Heart right ventricle (tissue), 16 donors: ENCODE results near the gene PSMA6. TPM values are rescaled to one million over a fixed set of nuclear protein-coding genes. Genes with fewer than 3 reads are reported as not detected.
"Not testable (repeated sequence)": the region's sequence is repeated elsewhere in the genome, so short reads cannot be mapped to it uniquely, and the experiment has no call there.

Experiments
- ATAC-seq, 8 donors: fragments of 200-7000 bp; cut with Tn5 transposase; one replicate each; pipeline ENCODE4 v1.9.1; 2020; ENCODE audit warnings: mild to moderate bottlenecking in 8 of 8, moderate library complexity in 8 of 8, moderate number of reproducible peaks in 1 of 8
- DNase-seq, 2 donors: peaks; one replicate each; pipeline ENCODE4 v3.0.0-alpha.2; 2020
- H3K27ac ChIP-seq, 10 donors: fragments of 200-600 bp; sonication (generic) in 2 of 10; one replicate each; pipeline versions ENCODE4 v1.5.0 to v1.8.0; 2020 to 2022; ENCODE audit warnings: mild to moderate bottlenecking in 3 of 10
- H3K27me3 ChIP-seq, 7 donors: fragments of 200-600 bp; one replicate each; pipeline ENCODE4 v1.8.0; 2021 to 2022; ENCODE audit warnings: mild to moderate bottlenecking in 2 of 7
- H3K36me3 ChIP-seq, 9 donors: fragments of 200-600 bp; sonication (generic) in 1 of 9; one replicate each; pipeline versions ENCODE4 v1.5.0 to v1.8.0; 2020 to 2022; ENCODE audit warnings: mild to moderate bottlenecking in 2 of 9
- H3K4me1 ChIP-seq, 9 donors: fragments of 200-600 bp; sonication (generic) in 1 of 9; one replicate each; pipeline versions ENCODE4 v1.5.0 to v1.8.0; 2020 to 2022; ENCODE audit warnings: mild to moderate bottlenecking in 4 of 9
- H3K4me3 ChIP-seq, 10 donors: fragments of 200-600 bp; sonication (generic) in 2 of 10; one replicate each; pipeline versions ENCODE4 v1.5.0 to v1.8.0; 2020 to 2022; ENCODE audit warnings: mild to moderate bottlenecking in 7 of 10, moderate library complexity in 2 of 10
- H3K9me3 ChIP-seq, 11 donors: fragments of 200-600 bp in 10 of 11; sonication (generic) in 2 of 11; one replicate each; pipeline versions ENCODE4 v1.5.0 to v1.8.0; 2013 to 2022; ENCODE audit warnings: mild to moderate bottlenecking in 2 of 11, control low read depth in 1 of 11, moderate library complexity in 1 of 11
- WGBS, 2 donors: extraction: QIAGEN DNeasy Blood & Tissue Kit; methylation state at CpG; one replicate each; pipeline ENCODE4 v1.1.7; 2013; ENCODE audit warnings: inconsistent platforms in 1 of 2; 5-methylcytosine and 5-hydroxymethylcytosine counted together
- intact Hi-C, 10 donors: fragments of 100-400 bp; cut with DNase I; formaldehyde crosslinking; loops; one replicate each; pipeline versions ENCODE4 v1.11.1 to v1.14.2; 2022
- polyA plus RNA-seq, 2 donors: library from polyadenylated mRNA; stranded (reverse); fragments of 200-250 nt; gene quantifications; one replicate each; pipeline ENCODE4 v1.2.3, GENCODE V29; 2013
- total RNA-seq, 10 donors: library from RNA; stranded (reverse); fragmentation: NEBNext Ultra II Directional in 3 of 10; extraction: Animal tissue kit (Norgen Biotek cat#: 25700) in 3 of 10; gene quantifications; one replicate each; pipeline versions ENCODE4 v1.2.1 to v1.2.4, GENCODE V29; 2021 to 2023
- TF ChIP-seq, protein P1 (sequence below), 9 donors: fragments of 200-600 bp; sonication (generic) in 2 of 9; IDR thresholded peaks; one replicate each; pipeline versions ENCODE4 v1.5.0 to v1.8.0; 2021 to 2022; ENCODE audit warnings: antibody characterized with exemption in 9 of 9, mild to moderate bottlenecking in 5 of 9, moderate library complexity in 1 of 9
- donor health status: Arrhythmogenic right ventricular cardiomyopathy.
- donor health status: ischemic (EF 13 %, LVEDD 7.1; RV severe dilation, severe dysfunction).
- donor health status: healthy with polysubstance abuse.
- donor health status: DM: no; HTN: yes; CAD: no.
- donor health status: DM: no; HTN: no; CAD: no.
- donor health status: ischemic (EF 25% LVEDD 6.9; RV normal size, moderate dysfunction).
- donor health status: ischemic (EF 25% LVEDD 5.7; RV mildly dilated, moderate dysfunction).
- donor health status: healthy.
- donor health status: DM: yes; HTN: yes; CAD: no.
- donor health status: Ischemic cardiomyopathy.
- donor health status: ischemic (EF 35%, LVEDD 5.7; RV mildly dilated, moderate dysfunction).
- donor health status: nonischemic (EF 11% LVEDD 7.7; RV severe dilation, severe dysfunction).
- donor health status: DM: yes; HTN: yes; CAD: no.
- donor health status: PGD.
- donor health status: ischemic (EF 29% LVEDD 5.4; RV normal size, mild dysfunction).
- donor health status: nonischemic (EF 23%, LVEDD 6.1; RV moderate dilation, normal function).

The PSMA6 gene
- total and polyA plus RNA-seq, 12 donors = 92.3 to 233 (median 166) TPM

DNA sequence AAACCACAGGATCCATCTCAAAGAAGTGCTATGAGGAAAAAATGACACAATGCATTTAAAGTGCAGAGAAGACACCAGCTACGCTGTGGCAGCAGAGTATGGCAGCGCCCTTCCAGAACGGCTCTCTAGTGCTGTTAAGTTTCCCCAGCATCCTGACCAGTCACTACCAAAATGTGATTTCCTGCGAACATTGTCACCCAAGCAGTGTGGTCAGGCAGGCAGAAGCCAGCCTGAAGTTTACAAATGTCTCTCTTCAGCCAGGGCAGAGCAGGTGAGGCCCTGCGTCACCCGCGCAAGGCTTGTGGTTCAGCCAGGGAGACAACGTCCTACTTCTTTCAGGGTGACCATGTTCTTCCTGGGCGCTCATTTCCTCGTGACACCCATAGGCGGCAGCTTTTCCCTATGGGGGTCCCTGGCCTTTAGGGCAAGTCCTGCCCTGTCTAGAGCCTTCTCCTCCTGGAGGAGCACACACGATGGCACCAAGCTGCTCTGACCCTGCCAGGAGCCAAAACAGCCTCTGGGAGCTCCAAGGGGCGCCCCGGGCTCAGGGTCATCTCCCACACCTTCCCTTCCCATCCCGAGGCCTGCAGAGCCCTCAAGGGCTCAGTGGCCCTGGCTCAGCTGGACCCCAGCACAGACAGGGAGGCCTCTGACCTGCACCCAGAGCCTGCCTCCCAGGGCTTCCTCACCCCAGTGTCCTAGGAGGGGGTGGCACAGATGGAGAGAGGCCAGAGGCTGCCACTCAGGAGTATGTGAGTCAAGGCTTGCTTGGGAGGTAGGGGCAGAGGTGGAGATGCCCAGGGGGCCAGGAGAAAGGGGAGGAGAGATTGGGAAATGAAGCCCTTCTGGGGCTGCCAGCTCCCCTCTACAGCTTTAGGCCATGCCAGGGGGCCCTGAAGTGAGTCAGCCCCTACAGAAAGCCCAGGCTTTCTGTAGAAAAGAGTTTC, 41.9 kb downstream of the PSMA6 start:
- intact Hi-C loops = loop anchor here in 1 of 10 donors (5.0 kb wide), 1 partner anchor 37 kb away; no protein-coding TSS in a partner anchor
- H3K9me3 ChIP-seq = no peaks in the 10 kb centered on the region
- 87 to 89% methylated on average over 15 of the region's 15 CpGs for WGBS, 2 donors
- no peaks in the 10 kb centered on the region for H3K36me3 ChIP-seq
- TF ChIP-seq, protein P1, sequence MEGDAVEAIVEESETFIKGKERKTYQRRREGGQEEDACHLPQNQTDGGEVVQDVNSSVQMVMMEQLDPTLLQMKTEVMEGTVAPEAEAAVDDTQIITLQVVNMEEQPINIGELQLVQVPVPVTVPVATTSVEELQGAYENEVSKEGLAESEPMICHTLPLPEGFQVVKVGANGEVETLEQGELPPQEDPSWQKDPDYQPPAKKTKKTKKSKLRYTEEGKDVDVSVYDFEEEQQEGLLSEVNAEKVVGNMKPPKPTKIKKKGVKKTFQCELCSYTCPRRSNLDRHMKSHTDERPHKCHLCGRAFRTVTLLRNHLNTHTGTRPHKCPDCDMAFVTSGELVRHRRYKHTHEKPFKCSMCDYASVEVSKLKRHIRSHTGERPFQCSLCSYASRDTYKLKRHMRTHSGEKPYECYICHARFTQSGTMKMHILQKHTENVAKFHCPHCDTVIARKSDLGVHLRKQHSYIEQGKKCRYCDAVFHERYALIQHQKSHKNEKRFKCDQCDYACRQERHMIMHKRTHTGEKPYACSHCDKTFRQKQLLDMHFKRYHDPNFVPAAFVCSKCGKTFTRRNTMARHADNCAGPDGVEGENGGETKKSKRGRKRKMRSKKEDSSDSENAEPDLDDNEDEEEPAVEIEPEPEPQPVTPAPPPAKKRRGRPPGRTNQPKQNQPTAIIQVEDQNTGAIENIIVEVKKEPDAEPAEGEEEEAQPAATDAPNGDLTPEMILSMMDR (IDR thresholded peaks at IDR 0.05) = no peak
- DNase-seq = no peak
- H3K27me3 ChIP-seq = no peaks in the 10 kb centered on the region
- peaks cover 14 to 69% (median 53%) of the 10 kb centered on the region in 9 donors for H3K4me1 ChIP-seq
- no peak for ATAC-seq
- peak overlapping the region in 9 of 10 donors; percentile 17 to 93 (median 90) for H3K27ac ChIP-seq
- H3K4me3 ChIP-seq = no peak overlapping the region

DNA sequence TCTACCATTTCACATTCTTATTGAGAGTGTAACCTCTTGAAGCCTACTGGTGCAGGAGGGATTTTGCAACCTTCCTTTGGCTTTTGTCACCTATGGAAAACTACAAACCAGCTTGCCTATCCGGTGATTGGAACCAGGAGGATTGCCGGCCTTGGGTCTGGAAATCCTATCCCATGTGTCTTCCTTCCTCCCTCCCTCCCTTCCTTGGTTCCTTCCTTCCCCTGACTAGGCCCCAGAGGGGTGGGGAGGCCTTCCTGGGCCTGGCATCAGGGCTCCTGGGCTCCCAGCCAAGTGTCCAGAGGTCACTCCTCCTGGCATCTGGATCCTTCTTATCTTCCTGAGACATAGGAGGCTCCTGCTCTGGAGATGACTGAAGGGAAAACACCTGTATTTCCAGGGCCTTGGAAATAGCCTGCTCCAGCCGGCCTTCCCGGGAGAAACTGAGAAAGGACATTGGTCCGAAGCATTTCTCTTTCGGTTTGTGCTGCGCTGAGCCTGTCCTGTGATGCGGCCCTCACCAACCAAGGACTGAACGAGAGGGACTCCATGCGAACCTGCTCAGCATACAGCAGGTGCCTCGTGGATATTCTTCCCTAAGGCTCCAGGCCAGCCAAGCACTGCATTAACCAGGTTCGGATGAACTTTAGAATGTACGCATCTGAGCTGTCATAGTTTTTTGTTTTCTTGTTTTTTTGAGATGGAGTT, 43.4 kb downstream of the PSMA6 start:
- ATAC-seq = peak in 3 of 8 donors; percentile 4 to 8 (median 7)
- Histone ChIP-seq H3K27me3 (no peaks in the 10 kb centered on the region), H3K9me3 (no peaks in the 10 kb centered on the region), H3K36me3 (no peaks in the 10 kb centered on the region), H3K27ac (peak overlapping the region; percentile 73 to 93 (median 91)), H3K4me1 (peaks cover 14 to 83% (median 55%) of the 10 kb centered on the region in 9 donors), H3K4me3 (peak overlapping the region in 1 of 10 donors; percentile 14)
- DNase-seq = peak in 1 of 2 donors; percentile 65
- TF ChIP-seq, protein P1 (IDR thresholded peaks at IDR 0.05) = no peak
- 67 to 76% methylated on average over 13 of the region's 13 CpGs for WGBS, 2 donors
- intact Hi-C loops = loop anchor here in 6 of 10 donors (1.0 to 5.0 kb wide), 7 partner anchors 33 to 69 kb away; partner anchors contain the start of genes NFKBIA (in 3 of the 6) and PSMA6 (in 3 of the 6)

DNA sequence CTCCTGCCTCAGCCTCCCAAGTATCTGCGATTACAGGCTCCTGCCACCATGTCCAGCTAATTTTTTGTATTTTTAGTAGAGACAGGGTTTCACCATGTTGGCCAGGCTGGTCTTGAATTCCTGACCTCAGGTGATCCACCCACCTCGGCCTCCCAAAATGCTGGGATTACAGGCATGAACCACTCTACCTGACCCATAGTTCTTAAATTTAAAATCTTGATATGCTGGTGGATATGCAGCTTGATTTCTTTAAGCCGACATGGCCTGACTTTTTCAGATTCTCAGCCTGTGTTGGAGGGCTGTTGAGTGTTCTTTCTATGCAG, 44.0 kb downstream of the PSMA6 start:
- not testable (repeated sequence) for H3K27me3 ChIP-seq, H3K36me3 ChIP-seq, DNase-seq, ATAC-seq, H3K9me3 ChIP-seq
- H3K4me3 ChIP-seq = peak overlapping the region in 5 of 10 donors; percentile 1 to 20 (median 11)
- H3K27ac ChIP-seq = peak overlapping the region; percentile 73 to 93 (median 91)
- intact Hi-C loops = loop anchor here in 6 of 10 donors (1.0 to 5.0 kb wide), 7 partner anchors 34 to 68 kb away; partner anchors contain the start of genes NFKBIA (in 3 of the 6) and PSMA6 (in 3 of the 6)
- peaks cover 18 to 89% (median 61%) of the 10 kb centered on the region in 9 donors for H3K4me1 ChIP-seq
- WGBS, 2 donors = 67 to 68% methylated on average over 3 of the region's 3 CpGs

DNA sequence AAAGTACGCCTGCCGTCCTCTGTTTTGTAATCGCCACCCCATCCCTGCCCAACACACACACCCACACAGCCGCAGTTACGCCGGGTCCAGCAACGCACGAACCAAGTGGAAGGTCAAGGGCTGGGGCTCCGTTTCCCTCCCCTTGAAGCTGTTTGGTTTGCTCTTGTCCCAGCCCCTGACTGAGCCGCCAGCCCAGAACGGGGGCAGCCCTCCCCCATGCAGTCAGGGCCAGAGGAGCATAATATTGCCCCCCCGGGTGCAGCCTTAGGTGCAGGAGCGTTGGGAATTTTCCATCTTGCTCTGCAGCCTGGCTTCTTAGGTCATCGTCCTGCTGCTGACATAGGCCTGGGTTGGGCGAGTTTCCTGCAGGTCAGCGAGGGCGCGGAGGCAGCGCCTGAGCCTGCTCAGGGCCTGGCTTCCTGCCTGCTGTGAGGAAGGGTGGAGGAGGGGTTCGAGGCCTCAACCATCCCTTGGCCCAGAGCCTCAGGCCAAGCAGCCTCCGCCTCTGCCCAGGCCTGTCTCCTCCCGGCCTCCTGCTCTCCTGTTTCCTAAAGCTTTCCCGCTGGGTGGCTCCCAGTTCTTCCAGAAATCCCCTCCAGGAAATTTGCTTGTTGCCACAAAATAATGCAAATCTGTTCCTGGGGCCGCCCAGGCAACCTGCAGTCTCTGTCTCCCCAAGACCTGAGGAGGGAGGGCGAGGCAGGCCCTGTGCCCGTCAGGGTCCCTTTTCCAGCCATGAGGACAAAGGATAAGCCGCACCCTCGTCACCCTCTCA, 44.5 kb downstream of the PSMA6 start:
- intact Hi-C loops = loop anchor here in 6 of 10 donors (1.0 to 5.0 kb wide), 7 partner anchors 34 to 68 kb away; partner anchors contain the start of genes NFKBIA (in 3 of the 6) and PSMA6 (in 3 of the 6)
- H3K4me3 ChIP-seq = peak overlapping the region in 4 of 10 donors; percentile 1 to 20 (median 12)
- H3K36me3 ChIP-seq = no peaks in the 10 kb centered on the region
- ATAC-seq (peak; percentile 83 to 93 (median 86)), DNase-seq (peak; percentile 94 to 95)
- peak overlapping the region; percentile 73 to 93 (median 91) for H3K27ac ChIP-seq
- TF ChIP-seq, protein P1 (IDR thresholded peaks at IDR 0.05) = peak in 4 of 9 donors; percentile 11 to 38 (median 23)
- H3K27me3 ChIP-seq = no peaks in the 10 kb centered on the region
- peaks cover 23 to 91% (median 66%) of the 10 kb centered on the region in 9 donors for H3K4me1 ChIP-seq
- 34 to 36% methylated on average over 28 of the region's 28 CpGs for WGBS, 2 donors
- no peaks in the 10 kb centered on the region for H3K9me3 ChIP-seq
